ENCODE data around the gene TAX1BP3.
A peak's percentile ranks its signal among the peaks of the same experiment; 100 is the strongest.

Gene TAX1BP3

GRCh38 chr17:3697103-3697476 is 28.7 kb upstream of the TAX1BP3 start:
- Histone ChIP-seq H3K4me1 (peaks cover 3% of the 10 kb centered on the region), H3K9ac (no peak overlapping the region), H3K27ac (no peak overlapping the region), H3K4me2 (ENCODE audit: low read length) (no peak overlapping the region), H3K36me3 (ENCODE audit: control insufficient read depth, insufficient read depth, low read length) (no peaks in the 10 kb centered on the region), H3K4me3 (ENCODE audit: low read depth, low read length) (no peak overlapping the region), H3K27me3 (ENCODE audit: control insufficient read depth, insufficient read depth, low read length) (no peaks in the 10 kb centered on the region), H3K79me2 (peaks cover 6% of the 10 kb centered on the region), H3K9me3 (ENCODE audit: control insufficient read depth, low read length) (no peaks in the 10 kb centered on the region), H2AFZ (no peak overlapping the region)
- TF ChIP-seq CTCF (IDR thresholded peaks at IDR 0.05): no peak

DNA sequence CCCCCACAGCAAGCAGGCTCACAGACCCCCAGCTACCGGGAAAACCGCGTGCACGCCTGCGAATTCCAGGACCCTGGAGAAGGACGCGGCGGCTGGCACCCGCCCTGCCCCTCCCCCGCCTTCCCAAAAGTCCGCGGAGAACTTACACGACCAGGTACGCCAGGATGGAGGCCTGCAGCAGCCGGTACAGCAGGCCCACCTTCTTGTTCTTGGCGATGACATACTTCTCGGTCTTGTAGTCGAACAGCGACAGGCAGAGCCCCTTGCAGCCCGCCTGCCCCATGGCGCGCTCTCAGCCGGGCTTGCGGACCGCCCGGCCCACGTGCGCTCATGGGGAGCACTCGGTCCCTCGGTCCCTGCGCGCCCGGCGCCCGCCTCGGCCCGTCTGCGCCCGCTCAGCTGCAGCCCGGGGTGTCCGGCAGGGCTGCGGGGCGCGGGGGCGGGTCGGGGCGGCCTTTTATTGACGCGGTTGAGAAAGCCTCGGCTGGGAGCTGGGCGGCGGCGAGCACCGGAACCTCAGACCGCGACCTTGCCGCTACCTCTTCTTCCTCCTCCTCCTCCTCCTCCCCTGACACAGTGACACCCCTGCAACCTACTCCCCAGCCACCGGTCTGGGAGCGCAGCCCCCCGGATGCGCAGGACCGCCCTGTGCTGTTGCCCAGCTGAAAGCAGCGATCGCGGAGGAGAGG is 27.5 kb upstream of the TAX1BP3 start, which contains the start of gene P2RX5:
Gene P2RX5, minus strand, starts transcription at position 433 of the 689 bp plus-strand sequence. Its CDS starts 150 bp downstream, at position 283.
- Histone ChIP-seq H3K4me3 (ENCODE audit: low read depth, low read length) (peak within 1 kb of the TSS; percentile 44), H3K27me3 (ENCODE audit: control insufficient read depth, insufficient read depth, low read length) (no peaks in the 10 kb centered on the region), H3K9me3 (ENCODE audit: control insufficient read depth, low read length) (no peaks in the 10 kb centered on the region), H3K4me1 (peaks cover 3% of the 10 kb centered on the region), H3K79me2 (peaks cover 10% of the 10 kb centered on the region), H3K4me2 (ENCODE audit: low read length) (peak within 1 kb of the TSS; percentile 92), H3K27ac (no peak within 1 kb of the TSS), H3K36me3 (ENCODE audit: control insufficient read depth, insufficient read depth, low read length) (no peaks in the 10 kb centered on the region), H3K9ac (peak within 1 kb of the TSS; percentile 15), H2AFZ (peak within 1 kb of the TSS; percentile 89)
- no peak for TF ChIP-seq CTCF (IDR thresholded peaks at IDR 0.05)

- Histone ChIP-seq H3K27me3 (ENCODE audit: control insufficient read depth, insufficient read depth, low read length) (no peaks in the 10 kb centered on the region), H3K27ac (no peak overlapping the region), H2AFZ (peak overlapping the region; percentile 89), H3K4me1 (peaks cover 3% of the 10 kb centered on the region), H3K4me2 (ENCODE audit: low read length) (peak overlapping the region; percentile 92), H3K4me3 (ENCODE audit: low read depth, low read length) (peak overlapping the region; percentile 44), H3K9me3 (ENCODE audit: control insufficient read depth, low read length) (no peaks in the 10 kb centered on the region), H3K36me3 (ENCODE audit: control insufficient read depth, insufficient read depth, low read length) (no peaks in the 10 kb centered on the region), H3K9ac (peak overlapping the region; percentile 15), H3K79me2 (peaks cover 10% of the 10 kb centered on the region)
- no peak for TF ChIP-seq CTCF (IDR thresholded peaks at IDR 0.05)
Observed at GRCh38 chr17:3695129-3695722, 26.8 kb upstream of the TAX1BP3 start.

DNA sequence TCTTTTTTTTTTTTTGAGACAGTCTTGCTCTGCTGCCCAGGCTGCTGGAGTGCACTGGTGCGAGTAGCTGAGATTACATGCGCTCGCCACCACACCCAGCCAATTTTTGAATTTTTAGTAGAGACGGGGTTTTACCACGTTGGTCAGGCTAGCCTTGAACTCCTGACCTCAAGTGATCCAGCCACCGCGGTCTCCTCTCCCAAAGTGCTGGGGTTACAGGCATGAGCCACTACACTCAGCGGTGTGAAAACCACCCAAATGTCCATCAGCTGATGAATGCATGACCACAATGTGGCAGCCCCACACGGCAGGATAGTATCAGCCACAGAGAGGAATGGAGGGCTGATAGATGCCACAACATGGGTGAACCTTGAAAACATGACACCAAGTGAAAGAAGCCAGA is 25.5 kb upstream of the TAX1BP3 start:
- Histone ChIP-seq H3K4me1 (peaks cover 3% of the 10 kb centered on the region), H2AFZ (no peak overlapping the region), H3K79me2 (peaks cover 10% of the 10 kb centered on the region), H3K9me3 (ENCODE audit: control insufficient read depth, low read length) (no peaks in the 10 kb centered on the region), H3K36me3 (ENCODE audit: control insufficient read depth, insufficient read depth, low read length) (no peaks in the 10 kb centered on the region), H3K9ac (no peak overlapping the region), H3K4me2 (ENCODE audit: low read length) (no peak overlapping the region), H3K27ac (no peak overlapping the region), H3K4me3 (ENCODE audit: low read depth, low read length) (no peak overlapping the region), H3K27me3 (ENCODE audit: control insufficient read depth, insufficient read depth, low read length) (no peaks in the 10 kb centered on the region)
- TF ChIP-seq CTCF (IDR thresholded peaks at IDR 0.05): no peak
